Natural killer cell (primary cell): ENCODE results near the gene LDLRAP1. TPM values are rescaled to one million over a fixed set of nuclear protein-coding genes. Genes with fewer than 3 reads are reported as not detected.

Experiments used
- ATAC-seq, 3 donors: fragments of 150-1000 bp in 2 of 3; fragments of 200-7000 bp in 1 of 3; cut with Tn5 transposase; 1 replicate in 1 of 3; 2 replicates in 2 of 3; pipeline ENCODE4 v1.10.0; 2021; ENCODE audit warnings: mild to moderate bottlenecking in 2 of 3, moderate library complexity in 2 of 3
- DNase-seq, 2 donors: peaks; one replicate each; pipeline versions ENCODE4 v3.0.0 to v3.0.0-alpha.2; 2013 to 2021; ENCODE audit warnings: mixed read lengths in 1 of 2
- H3K27ac ChIP-seq: one replicate; pipeline ENCODE4 v1.5.1; 2013; ENCODE audit warnings: mild to moderate bottlenecking, low read length
- H3K27me3 ChIP-seq: one replicate; pipeline ENCODE4 v1.6.1; 2013; ENCODE audit warnings: low read length; ENCODE audit not compliant: control insufficient read depth, insufficient read depth
- H3K36me3 ChIP-seq: one replicate; pipeline ENCODE4 v1.6.1; 2013; ENCODE audit warnings: low read length; ENCODE audit not compliant: control insufficient read depth, insufficient read depth
- H3K4me1 ChIP-seq: one replicate; pipeline ENCODE4 v1.6.1; 2013; ENCODE audit warnings: low read length; ENCODE audit not compliant: control insufficient read depth, insufficient read depth
- H3K4me3 ChIP-seq: one replicate; pipeline ENCODE4 v1.5.1; 2013; ENCODE audit warnings: low read length
- H3K9me3 ChIP-seq: one replicate; pipeline ENCODE4 v1.6.1; 2013; ENCODE audit warnings: low read length; ENCODE audit not compliant: control insufficient read depth, insufficient read depth
- H3K27ac Mint-ChIP-seq, 2 donors: one replicate each; pipeline ENCODE4 v1.8.0; 2022; ENCODE audit warnings: mild to moderate bottlenecking in 2 of 2, mixed read lengths in 2 of 2, moderate library complexity in 1 of 2
- H3K27me3 Mint-ChIP-seq, 2 donors: one replicate each; pipeline ENCODE4 v1.8.0; 2022; ENCODE audit warnings: low read depth in 2 of 2, mixed read lengths in 2 of 2
- H3K36me3 Mint-ChIP-seq: one replicate; pipeline ENCODE4 v1.8.0; 2022; ENCODE audit warnings: mixed read lengths
- H3K4me1 Mint-ChIP-seq, 2 donors: one replicate each; pipeline ENCODE4 v1.8.0; 2022; ENCODE audit warnings: mixed read lengths in 2 of 2
- H3K4me3 Mint-ChIP-seq: one replicate; pipeline ENCODE4 v1.8.0; 2022; ENCODE audit warnings: mild to moderate bottlenecking, moderate library complexity, mixed read lengths
- H3K9me3 Mint-ChIP-seq, 2 donors: one replicate each; pipeline ENCODE4 v1.8.0; 2022; ENCODE audit warnings: mixed read lengths in 2 of 2
- WGBS: methylation state at CpG from one replicate; pipeline ENCODE4 v1.1.7; 2013; ENCODE audit warnings: missing lambda C conversion rate; ENCODE audit not compliant: insufficient coverage; 5-methylcytosine and 5-hydroxymethylcytosine counted together
- intact Hi-C: fragments of 100-400 bp; cut with micrococcal nuclease; formaldehyde crosslinking; loops from one replicate; pipeline ENCODE4 v1.14.2; 2022
- total RNA-seq, 4 donors: library from RNA; stranded (reverse); fragments of 120-200 nt in 1 of 4; gene quantifications; one replicate each; pipeline versions ENCODE4 v1.2.3 to v1.2.4, GENCODE V29; 2013 to 2022
- TF ChIP-seq, protein P1 (sequence below): fragments of 200-600 bp; IDR thresholded peaks from one replicate; pipeline ENCODE4 v1.8.0; 2022; ENCODE audit warnings: antibody characterized with exemption

LDLRAP1 gene
- total RNA-seq, 3 donors from 2014 or later (not counting 1 experiment from before 2014, with no cell fraction given), result 25.2 to 34.0 (median 27.4) TPM

DNA sequence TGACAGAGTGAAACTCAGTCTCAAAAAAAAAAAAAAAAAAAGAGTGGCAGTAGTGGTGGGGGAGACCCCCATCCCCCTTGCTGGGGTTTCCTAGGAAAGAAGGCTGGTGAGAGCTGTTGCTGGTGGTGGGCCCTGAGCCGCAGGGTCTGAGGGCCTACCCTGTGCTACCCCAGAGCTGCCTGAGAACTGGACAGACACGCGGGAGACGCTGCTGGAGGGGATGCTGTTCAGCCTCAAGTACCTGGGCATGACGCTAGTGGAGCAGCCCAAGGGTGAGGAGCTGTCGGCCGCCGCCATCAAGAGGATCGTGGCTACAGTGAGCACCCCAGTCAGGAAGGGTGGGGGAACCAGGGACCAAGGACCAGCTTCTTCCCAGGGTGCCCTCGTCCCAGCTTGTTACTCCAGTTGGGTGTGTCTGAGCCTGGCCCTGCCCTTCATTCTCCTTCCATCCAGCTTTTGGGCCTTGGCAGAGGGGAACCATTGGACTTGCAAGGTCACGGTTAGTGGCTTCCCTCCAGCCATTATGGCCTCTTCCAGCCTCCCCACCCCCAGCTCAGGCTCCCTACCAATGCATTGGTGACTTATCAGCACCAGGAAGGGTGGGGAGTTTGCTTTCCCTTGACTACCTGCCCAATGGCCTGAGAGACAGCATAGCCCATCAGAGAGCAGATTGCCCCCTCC, 10.5 kb downstream of the LDLRAP1 start:
- no peak overlapping the region for H3K27ac ChIP-seq
- H3K27me3 ChIP-seq, result no peaks in the 10 kb centered on the region
- intact Hi-C loops, result no loop called here
- H3K4me1 Mint-ChIP-seq, result peaks cover 36 to 69% of the 10 kb centered on the region in 2 donors
- 97% methylated on average over 11 of the region's 11 CpGs for WGBS
- no peaks in the 10 kb centered on the region for H3K36me3 Mint-ChIP-seq
- DNase-seq (no peak), ATAC-seq (no peak)
- TF ChIP-seq, protein P1, sequence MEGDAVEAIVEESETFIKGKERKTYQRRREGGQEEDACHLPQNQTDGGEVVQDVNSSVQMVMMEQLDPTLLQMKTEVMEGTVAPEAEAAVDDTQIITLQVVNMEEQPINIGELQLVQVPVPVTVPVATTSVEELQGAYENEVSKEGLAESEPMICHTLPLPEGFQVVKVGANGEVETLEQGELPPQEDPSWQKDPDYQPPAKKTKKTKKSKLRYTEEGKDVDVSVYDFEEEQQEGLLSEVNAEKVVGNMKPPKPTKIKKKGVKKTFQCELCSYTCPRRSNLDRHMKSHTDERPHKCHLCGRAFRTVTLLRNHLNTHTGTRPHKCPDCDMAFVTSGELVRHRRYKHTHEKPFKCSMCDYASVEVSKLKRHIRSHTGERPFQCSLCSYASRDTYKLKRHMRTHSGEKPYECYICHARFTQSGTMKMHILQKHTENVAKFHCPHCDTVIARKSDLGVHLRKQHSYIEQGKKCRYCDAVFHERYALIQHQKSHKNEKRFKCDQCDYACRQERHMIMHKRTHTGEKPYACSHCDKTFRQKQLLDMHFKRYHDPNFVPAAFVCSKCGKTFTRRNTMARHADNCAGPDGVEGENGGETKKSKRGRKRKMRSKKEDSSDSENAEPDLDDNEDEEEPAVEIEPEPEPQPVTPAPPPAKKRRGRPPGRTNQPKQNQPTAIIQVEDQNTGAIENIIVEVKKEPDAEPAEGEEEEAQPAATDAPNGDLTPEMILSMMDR, result no peak
- H3K4me3 Mint-ChIP-seq, result no peak overlapping the region
- H3K27ac Mint-ChIP-seq, result peak overlapping the region in 1 of 2 donors; percentile 33
- H3K4me1 ChIP-seq, result peaks cover 67% of the 10 kb centered on the region
- H3K27me3 Mint-ChIP-seq, result no peaks in the 10 kb centered on the region
- no peaks in the 10 kb centered on the region for H3K9me3 ChIP-seq
- H3K4me3 ChIP-seq, result no peak overlapping the region
- H3K36me3 ChIP-seq, result peaks cover 16% of the 10 kb centered on the region
- no peaks in the 10 kb centered on the region for H3K9me3 Mint-ChIP-seq

DNA sequence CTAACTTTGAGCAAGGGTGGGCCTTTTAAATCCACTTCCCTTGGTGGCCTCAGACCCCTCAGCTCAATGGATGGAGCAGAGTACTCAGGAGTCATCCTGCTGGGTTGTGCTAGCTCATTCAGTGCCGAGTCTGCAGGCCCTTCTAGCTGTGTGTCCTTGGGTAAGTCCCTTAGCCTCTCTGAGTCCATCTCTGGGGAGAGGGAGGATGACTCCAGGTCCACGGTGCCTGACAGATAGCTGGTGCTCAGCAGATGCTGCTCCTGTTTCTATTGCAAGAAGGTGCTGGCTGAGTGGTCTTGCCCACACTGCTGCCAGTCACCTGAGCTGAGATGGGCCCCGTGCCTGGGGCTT, 11.0 kb downstream of the LDLRAP1 start:
- H3K9me3 Mint-ChIP-seq, result no peaks in the 10 kb centered on the region
- H3K27me3 Mint-ChIP-seq, result no peaks in the 10 kb centered on the region
- no peak for ATAC-seq
- intact Hi-C loops, result no loop called here
- no peaks in the 10 kb centered on the region for H3K27me3 ChIP-seq
- H3K4me3 ChIP-seq, result no peak overlapping the region
- DNase-seq, result no peak
- H3K36me3 Mint-ChIP-seq, result no peaks in the 10 kb centered on the region
- H3K27ac ChIP-seq, result no peak overlapping the region
- 93% methylated on average over 3 of the region's 3 CpGs for WGBS
- H3K27ac Mint-ChIP-seq, result peak overlapping the region in 1 of 2 donors; percentile 33
- TF ChIP-seq, protein P1, result no peak
- no peak overlapping the region for H3K4me3 Mint-ChIP-seq
- H3K4me1 ChIP-seq, result peaks cover 67% of the 10 kb centered on the region
- no peaks in the 10 kb centered on the region for H3K9me3 ChIP-seq
- H3K4me1 Mint-ChIP-seq, result peaks cover 31 to 64% of the 10 kb centered on the region in 2 donors
- peaks cover 17% of the 10 kb centered on the region for H3K36me3 ChIP-seq

DNA sequence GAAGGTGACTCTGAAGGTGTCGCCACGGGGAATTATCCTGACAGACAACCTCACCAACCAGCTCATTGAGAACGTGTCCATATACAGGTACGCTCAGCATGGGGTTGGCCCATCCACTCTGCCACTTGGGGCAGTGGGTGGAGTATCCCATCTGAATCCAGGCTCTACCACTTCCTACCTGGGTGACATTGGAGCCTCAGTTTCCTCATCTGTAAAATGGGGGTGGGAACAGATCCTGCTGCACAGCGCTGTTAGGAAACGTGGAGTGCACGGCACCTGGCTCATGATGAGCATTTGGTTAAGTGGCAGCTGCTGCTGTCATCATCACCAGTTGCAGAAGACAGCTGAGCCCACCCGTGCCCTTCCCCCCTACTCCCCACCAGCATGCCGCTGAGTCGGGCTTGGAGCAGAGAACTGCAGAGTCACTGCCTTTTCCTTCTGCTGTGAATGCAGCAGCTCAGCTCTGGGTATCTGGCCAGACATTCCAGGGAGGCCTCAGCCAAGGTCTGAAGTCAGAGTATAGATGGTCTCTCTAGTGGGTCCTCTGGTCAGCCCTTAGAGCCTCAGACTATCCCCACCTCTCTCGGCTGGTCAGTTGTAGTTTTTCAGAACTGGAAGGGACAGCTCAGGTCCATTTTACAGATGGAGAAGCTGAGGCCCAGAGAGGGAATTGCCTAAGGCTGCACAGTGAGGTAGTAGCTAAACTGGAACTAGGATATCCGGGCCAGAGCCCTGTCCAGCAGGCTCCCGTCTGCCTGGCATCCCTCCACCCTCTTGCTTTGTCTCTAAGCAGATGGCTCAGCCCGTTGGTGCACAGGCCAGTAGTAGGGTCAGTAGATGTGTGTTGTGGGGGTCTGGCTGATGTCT, 11.7 kb downstream of the LDLRAP1 start:
- Histone ChIP-seq H3K9me3 (no peaks in the 10 kb centered on the region), H3K27ac (no peak overlapping the region), H3K36me3 (peaks cover 20% of the 10 kb centered on the region), H3K4me3 (no peak overlapping the region), H3K4me1 (peaks cover 67% of the 10 kb centered on the region), H3K27me3 (no peaks in the 10 kb centered on the region)
- H3K9me3 Mint-ChIP-seq, result no peaks in the 10 kb centered on the region
- no peaks in the 10 kb centered on the region for H3K36me3 Mint-ChIP-seq
- TF ChIP-seq, protein P1, result no peak
- 83% methylated on average over 14 of the region's 14 CpGs for WGBS
- H3K4me1 Mint-ChIP-seq, result peaks cover 23 to 57% of the 10 kb centered on the region in 2 donors
- intact Hi-C loops, result no loop called here
- H3K27me3 Mint-ChIP-seq, result no peaks in the 10 kb centered on the region
- no peak overlapping the region for H3K4me3 Mint-ChIP-seq
- DNase-seq, result no peak
- ATAC-seq, result no peak
- peak overlapping the region in 1 of 2 donors; percentile 65 for H3K27ac Mint-ChIP-seq
